ENCODE results near the gene BSCL2. TPM values are rescaled to one million over a fixed set of nuclear protein-coding genes. Genes with fewer than 3 reads are reported as not detected.
"Not testable (repeated sequence)": the region's sequence is repeated elsewhere in the genome, so short reads cannot be mapped to it uniquely, and the experiment has no call there.

The BSCL2 gene
- polyA plus RNA-seq (2013, experiment 1 of 2; ENCODE audit: insufficient read length), result 25.8 TPM
- polyA plus RNA-seq (2013, experiment 2 of 2; ENCODE audit: insufficient read length), result 26.3 TPM

GRCh38 chr11:62707277-62707861, at the start of gene BSCL2, which contains the start of gene GNG3:
Gene BSCL2, minus strand, starts transcription at chr11:62707424. Its CDS starts 229 bp downstream, at chr11:62707195.
Gene GNG3, plus strand, starts transcription at chr11:62707676. Its CDS starts 620 bp downstream, at chr11:62708296.
- DNase-seq, result no peak

GRCh38 chr11:62755086-62755615, 47.9 kb upstream of the BSCL2 start:
- no peak for DNase-seq

GRCh38 chr11:62753736-62754603, 46.7 kb upstream of the BSCL2 start, which contains the start of gene ZBTB3:
Gene ZBTB3, minus strand, starts transcription at chr11:62754160. Its CDS starts 496 bp downstream, at chr11:62753664.
- peak; percentile 99 for DNase-seq

GRCh38 chr11:62752994-62753735, 45.9 kb upstream of the BSCL2 start:
- DNase-seq, result no peak

GRCh38 chr11:62752177-62752785, 45.1 kb upstream of the BSCL2 start:
- no peak for DNase-seq

GRCh38 chr11:62749931-62750330, 42.7 kb upstream of the BSCL2 start:
- DNase-seq, result not testable (repeated sequence)

- DNase-seq, result no peak
These were observed 40.4 kb upstream of the BSCL2 start for GRCh38 chr11:62747475-62748160.

- no peak for DNase-seq
These were observed 30.0 kb upstream of the BSCL2 start for GRCh38 chr11:62737196-62737595.

- DNase-seq, result peak; percentile 27
These were observed 25.6 kb upstream of the BSCL2 start for GRCh38 chr11:62732830-62733229.

GRCh38 chr11:62730076-62730475, 22.9 kb upstream of the BSCL2 start:
- DNase-seq, result not testable (repeated sequence)

- peak; percentile 90 for DNase-seq
These were observed 21.2 kb upstream of the BSCL2 start, which contains the start of gene TTC9C for GRCh38 chr11:62728171-62728988. Gene TTC9C, plus strand, starts transcription at chr11:62728486. Its CDS starts 363 bp downstream, at chr11:62728849.

- DNase-seq, result peak; percentile 99
These were observed 20.6 kb upstream of the BSCL2 start for GRCh38 chr11:62727872-62728170.

GRCh38 chr11:62727165-62727871, 20.1 kb upstream of the BSCL2 start, which contains the start of gene HNRNPUL2:
Gene HNRNPUL2, minus strand, starts transcription at chr11:62727457. Its CDS starts 301 bp downstream, at chr11:62727156.
- DNase-seq, result peak; percentile 100

- no peak for DNase-seq
These were observed 19.6 kb upstream of the BSCL2 start for GRCh38 chr11:62726915-62727164.

- no peak for DNase-seq
These were observed 19.1 kb upstream of the BSCL2 start for GRCh38 chr11:62726156-62726914.

- DNase-seq, result no peak
These were observed 18.4 kb upstream of the BSCL2 start for GRCh38 chr11:62725646-62726045.

- DNase-seq, result no peak
These were observed 16.9 kb upstream of the BSCL2 start for GRCh38 chr11:62724171-62724570.

GRCh38 chr11:62721994-62722393, 14.8 kb upstream of the BSCL2 start:
- peak; percentile 56 for DNase-seq

- DNase-seq, result no peak
These were observed 12.2 kb upstream of the BSCL2 start for GRCh38 chr11:62719302-62719978.

Data from fibroblast of skin of scalp (primary cell).